Measurements from ENCODE around the gene PAMR1.

DNA sequence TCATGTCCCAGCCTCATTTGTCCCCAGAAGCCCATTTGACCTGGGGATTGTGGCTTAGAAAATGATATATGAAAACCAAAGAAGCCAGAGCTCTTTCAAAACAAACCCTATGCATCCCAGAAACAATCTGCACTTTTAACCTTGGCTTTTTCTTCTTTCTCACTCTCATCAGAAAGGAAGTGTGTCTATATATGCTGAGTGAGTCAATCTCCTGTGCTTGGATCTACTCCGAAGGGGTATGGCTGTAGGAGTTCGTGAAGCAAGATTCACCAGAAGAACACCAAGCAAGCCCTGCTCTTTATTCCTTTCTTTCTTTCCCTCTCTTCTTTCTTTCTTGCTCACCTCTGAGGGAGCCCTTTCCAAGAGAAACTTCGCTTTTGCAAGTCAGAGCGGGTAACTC, 636 bp downstream of the PAMR1 start:
- TF ChIP-seq CTCF (IDR thresholded peaks at IDR 0.05) (no peak), POLR2A (IDR thresholded peaks at IDR 0.05; ENCODE audit: low read depth) (no peak)

Measured in esophagus muscularis mucosa (tissue), 3 donors.